ENCODE data around the gene LDLRAD2.

DNA sequence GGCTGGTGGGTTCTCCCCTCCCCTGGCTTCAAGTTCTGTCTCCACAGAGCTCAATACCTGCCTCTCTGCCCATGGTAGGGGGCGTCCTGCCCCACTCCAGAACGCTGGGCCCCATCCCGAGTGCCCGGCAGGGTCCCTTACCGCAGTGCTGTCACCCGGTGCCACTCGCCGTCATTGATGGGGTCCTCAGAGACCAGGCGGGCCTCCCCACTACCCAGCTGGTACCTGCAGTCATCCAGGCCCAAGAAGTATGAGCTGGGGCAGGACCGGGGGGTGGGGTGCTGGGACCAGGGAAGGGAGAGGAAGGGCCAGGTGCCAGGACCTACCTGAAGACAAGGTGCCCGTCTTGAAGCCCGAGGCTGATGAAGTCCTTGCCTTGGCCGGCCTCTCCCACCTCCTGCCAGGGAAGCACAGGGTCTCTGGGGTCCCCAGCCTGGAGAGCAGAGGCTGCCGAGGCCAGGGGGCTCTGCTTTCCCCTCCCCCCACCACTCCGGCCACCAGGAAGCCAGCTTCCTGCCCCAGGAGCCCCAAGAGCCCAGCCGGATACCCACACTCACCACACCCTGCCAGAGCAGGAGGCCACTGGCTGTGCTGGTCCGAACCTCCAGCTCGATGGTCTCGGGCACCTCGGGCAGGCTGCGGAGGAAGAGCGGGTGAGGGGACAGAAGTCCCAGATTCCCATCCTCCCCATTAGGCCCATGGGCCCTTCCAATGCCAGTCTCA, 12.1 kb downstream of the LDLRAD2 start:
- TF ChIP-seq, protein P1, sequence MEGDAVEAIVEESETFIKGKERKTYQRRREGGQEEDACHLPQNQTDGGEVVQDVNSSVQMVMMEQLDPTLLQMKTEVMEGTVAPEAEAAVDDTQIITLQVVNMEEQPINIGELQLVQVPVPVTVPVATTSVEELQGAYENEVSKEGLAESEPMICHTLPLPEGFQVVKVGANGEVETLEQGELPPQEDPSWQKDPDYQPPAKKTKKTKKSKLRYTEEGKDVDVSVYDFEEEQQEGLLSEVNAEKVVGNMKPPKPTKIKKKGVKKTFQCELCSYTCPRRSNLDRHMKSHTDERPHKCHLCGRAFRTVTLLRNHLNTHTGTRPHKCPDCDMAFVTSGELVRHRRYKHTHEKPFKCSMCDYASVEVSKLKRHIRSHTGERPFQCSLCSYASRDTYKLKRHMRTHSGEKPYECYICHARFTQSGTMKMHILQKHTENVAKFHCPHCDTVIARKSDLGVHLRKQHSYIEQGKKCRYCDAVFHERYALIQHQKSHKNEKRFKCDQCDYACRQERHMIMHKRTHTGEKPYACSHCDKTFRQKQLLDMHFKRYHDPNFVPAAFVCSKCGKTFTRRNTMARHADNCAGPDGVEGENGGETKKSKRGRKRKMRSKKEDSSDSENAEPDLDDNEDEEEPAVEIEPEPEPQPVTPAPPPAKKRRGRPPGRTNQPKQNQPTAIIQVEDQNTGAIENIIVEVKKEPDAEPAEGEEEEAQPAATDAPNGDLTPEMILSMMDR (IDR thresholded peaks at IDR 0.05): no peak
- no peak for TF ChIP-seq POLR2A (IDR thresholded peaks at IDR 0.05)

Measured in thyroid gland (tissue), 4 donors.